Trophoblast cell (in vitro differentiated cells and primary cell): ENCODE results near the gene PCDH1.
A peak's percentile ranks its signal among the peaks of the same experiment; 100 is the strongest.

Experiments used
- DNase-seq, 2 donors: peaks; one replicate each; pipeline ENCODE4 v3.0.0-alpha.2; 2016
- H2AFZ ChIP-seq: 2 replicates; pipeline ENCODE4 v1.6.1; 2013; ENCODE audit warnings: low read length, moderate library complexity, mild to moderate bottlenecking; ENCODE audit not compliant: insufficient read depth, poor library complexity
- H2AK5ac ChIP-seq: 2 replicates; pipeline ENCODE4 v1.6.1; 2013; ENCODE audit warnings: mild to moderate bottlenecking, low read length
- H2BK120ac ChIP-seq: 2 replicates; pipeline ENCODE4 v1.6.1; 2013; ENCODE audit warnings: low read length, mild to moderate bottlenecking, moderate library complexity; ENCODE audit not compliant: insufficient read depth, poor library complexity
- H2BK12ac ChIP-seq: 2 replicates; pipeline ENCODE4 v1.6.1; 2013; ENCODE audit warnings: mild to moderate bottlenecking, low read length, moderate library complexity
- H2BK5ac ChIP-seq: 2 replicates; pipeline ENCODE4 v1.6.1; 2013; ENCODE audit warnings: low read length, low read depth, moderate library complexity, mild to moderate bottlenecking; ENCODE audit not compliant: poor library complexity
- H3K14ac ChIP-seq: 2 replicates; pipeline ENCODE4 v1.6.1; 2013; ENCODE audit warnings: mild to moderate bottlenecking, low read length
- H3K18ac ChIP-seq: 2 replicates; pipeline ENCODE4 v1.6.1; 2013; ENCODE audit warnings: mild to moderate bottlenecking, low read length
- H3K23ac ChIP-seq: 2 replicates; pipeline ENCODE4 v1.6.1; 2013; ENCODE audit warnings: low read length
- H3K27ac ChIP-seq: 2 replicates; pipeline ENCODE4 v1.5.1; 2013; ENCODE audit warnings: low read depth, mild to moderate bottlenecking, inconsistent platforms, low read length, moderate library complexity
- H3K27me3 ChIP-seq: 2 replicates; pipeline ENCODE4 v1.6.1; 2013; ENCODE audit warnings: inconsistent platforms, mild to moderate bottlenecking, low read length, moderate library complexity; ENCODE audit not compliant: insufficient read depth
- H3K36me3 ChIP-seq, 2 experiments: 1 replicate in 1 of 2; 2 replicates in 1 of 2; pipeline ENCODE4 v1.6.1; 2013; ENCODE audit warnings: low read length in 2 of 2, mild to moderate bottlenecking in 2 of 2, moderate library complexity in 1 of 2; ENCODE audit not compliant: insufficient read depth in 2 of 2, control insufficient read depth in 1 of 2
- H3K4ac ChIP-seq: 2 replicates; pipeline ENCODE4 v1.6.1; 2013; ENCODE audit warnings: low read depth, mild to moderate bottlenecking, low read length, moderate library complexity
- H3K4me1 ChIP-seq, 2 experiments: 1 replicate in 1 of 2; 2 replicates in 1 of 2; pipeline ENCODE4 v1.6.1; 2013; ENCODE audit warnings: low read length in 2 of 2, mild to moderate bottlenecking in 2 of 2, moderate library complexity in 1 of 2; ENCODE audit not compliant: insufficient read depth in 2 of 2, control insufficient read depth in 1 of 2
- H3K4me2 ChIP-seq: 2 replicates; pipeline ENCODE4 v1.6.1; 2013; ENCODE audit warnings: inconsistent platforms, mild to moderate bottlenecking, low read length, moderate library complexity
- H3K4me3 ChIP-seq: 2 replicates; pipeline ENCODE4 v1.5.1; 2013; ENCODE audit warnings: mild to moderate bottlenecking, low read depth, low read length, inconsistent platforms
- H3K79me1 ChIP-seq: one replicate; pipeline ENCODE4 v1.6.1; 2013; ENCODE audit warnings: low read length
- H3K79me2 ChIP-seq: 2 replicates; pipeline ENCODE4 v1.6.1; 2013; ENCODE audit warnings: low read length, mild to moderate bottlenecking; ENCODE audit not compliant: control insufficient read depth, insufficient read depth, poor library complexity
- H3K9ac ChIP-seq: 2 replicates; pipeline ENCODE4 v1.6.1; 2013; ENCODE audit warnings: mild to moderate bottlenecking, low read length
- H3K9me3 ChIP-seq: 2 replicates; pipeline ENCODE4 v1.6.1; 2013; ENCODE audit warnings: low read depth, mild to moderate bottlenecking, control low read depth, inconsistent platforms, low read length; ENCODE audit not compliant: insufficient read depth
- H4K12ac ChIP-seq: 2 replicates; pipeline ENCODE4 v1.6.1; 2013; ENCODE audit warnings: low read depth, mild to moderate bottlenecking, low read length, moderate library complexity
- H4K8ac ChIP-seq: 2 replicates; pipeline ENCODE4 v1.6.1; 2013; ENCODE audit warnings: low read depth, mild to moderate bottlenecking, low read length, moderate library complexity
- H4K91ac ChIP-seq: one replicate; pipeline ENCODE4 v1.6.1; 2013; ENCODE audit warnings: low read depth, mild to moderate bottlenecking, low read length, moderate library complexity
- WGBS: extraction: QIAGEN DNeasy Blood & Tissue Kit; methylation state at CpG from one replicate; pipeline ENCODE4 v1.1.7; 2013; ENCODE audit warnings: missing lambda C conversion rate; ENCODE audit not compliant: insufficient read length, insufficient coverage; ENCODE audit errors: extremely low coverage; 5-methylcytosine and 5-hydroxymethylcytosine counted together

The PCDH1 gene

GRCh38 chr5:141868541-141868940 is 9.7 kb downstream of the PCDH1 start:
- H3K4ac ChIP-seq, result no peak overlapping the region
- H3K23ac ChIP-seq, result no peak overlapping the region
- H4K8ac ChIP-seq, result no peak overlapping the region
- H3K79me2 ChIP-seq, result no peaks in the 10 kb centered on the region
- H2AK5ac ChIP-seq, result no peak overlapping the region
- H3K27me3 ChIP-seq, result no peaks in the 10 kb centered on the region
- H3K4me3 ChIP-seq, result no peak overlapping the region
- H2BK12ac ChIP-seq, result no peak overlapping the region
- no peak for DNase-seq
- no CpG with 5 or more reads among the region's 16 CpGs for WGBS
- peaks cover 13 to 16% of the 10 kb centered on the region in 2 experiments for H3K4me1 ChIP-seq
- H2BK120ac ChIP-seq, result no peak overlapping the region
- H3K9ac ChIP-seq, result no peak overlapping the region
- H3K9me3 ChIP-seq, result no peaks in the 10 kb centered on the region
- H3K18ac ChIP-seq, result no peak overlapping the region
- H3K36me3 ChIP-seq, result no peaks in the 10 kb centered on the region
- H3K4me2 ChIP-seq, result no peak overlapping the region
- H4K91ac ChIP-seq, result no peak overlapping the region
- H3K14ac ChIP-seq, result no peak overlapping the region
- no peak overlapping the region for H2BK5ac ChIP-seq
- H3K27ac ChIP-seq, result no peak overlapping the region
- no peak overlapping the region for H2AFZ ChIP-seq
- H3K79me1 ChIP-seq, result no peaks in the 10 kb centered on the region
- H4K12ac ChIP-seq, result no peak overlapping the region

- no peaks in the 10 kb centered on the region for H3K27me3 ChIP-seq
- no peak for DNase-seq
- no peak overlapping the region for H3K4me3 ChIP-seq
- H3K4me1 ChIP-seq, result peaks cover 11 to 14% of the 10 kb centered on the region in 2 experiments
- no peak overlapping the region for H2BK5ac ChIP-seq
- no peaks in the 10 kb centered on the region for H3K79me2 ChIP-seq
- no peak overlapping the region for H4K8ac ChIP-seq
- no peak overlapping the region for H2BK120ac ChIP-seq
- H3K4me2 ChIP-seq, result no peak overlapping the region
- no peaks in the 10 kb centered on the region for H3K9me3 ChIP-seq
- no peak overlapping the region for H3K23ac ChIP-seq
- no peaks in the 10 kb centered on the region for H3K79me1 ChIP-seq
- no peak overlapping the region for H2AK5ac ChIP-seq
- H2BK12ac ChIP-seq, result no peak overlapping the region
- no peak overlapping the region for H3K27ac ChIP-seq
- no peak overlapping the region for H3K14ac ChIP-seq
- H2AFZ ChIP-seq, result no peak overlapping the region
- no peak overlapping the region for H3K9ac ChIP-seq
- H4K91ac ChIP-seq, result no peak overlapping the region
- H4K12ac ChIP-seq, result no peak overlapping the region
- no peaks in the 10 kb centered on the region for H3K36me3 ChIP-seq
- WGBS, result no CpG with 5 or more reads among the region's 4 CpGs
- no peak overlapping the region for H3K4ac ChIP-seq
- H3K18ac ChIP-seq, result no peak overlapping the region
These were observed 10.6 kb downstream of the PCDH1 start for GRCh38 chr5:141867651-141868050.

DNA sequence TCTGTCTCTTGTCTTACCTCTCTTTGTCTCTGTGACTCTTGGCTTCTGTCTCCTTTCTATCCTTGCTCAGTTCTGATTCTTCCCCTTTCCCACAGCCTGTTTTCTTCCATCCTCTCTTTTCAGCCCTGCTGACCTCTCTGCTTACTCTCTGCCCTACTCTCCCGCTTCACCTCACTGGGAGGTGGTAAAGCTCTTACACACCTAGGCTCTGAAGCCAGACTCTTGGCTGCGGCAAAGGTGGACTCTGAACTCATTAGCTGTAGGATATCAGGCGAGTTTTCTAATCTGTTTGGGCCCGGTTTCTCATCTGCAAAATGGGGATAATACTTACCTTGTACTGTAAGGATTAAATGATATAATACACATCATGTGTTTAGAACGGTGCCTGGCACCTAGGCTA is 11.1 kb downstream of the PCDH1 start:
- Histone ChIP-seq H3K23ac (no peak overlapping the region), H3K79me2 (no peaks in the 10 kb centered on the region), H4K91ac (no peak overlapping the region), H3K4me1 (peaks cover 8 to 11% of the 10 kb centered on the region in 2 experiments), H3K14ac (no peak overlapping the region), H3K79me1 (no peaks in the 10 kb centered on the region), H3K27ac (no peak overlapping the region), H2BK5ac (no peak overlapping the region), H3K9ac (no peak overlapping the region), H4K12ac (no peak overlapping the region), H3K9me3 (no peaks in the 10 kb centered on the region), H3K27me3 (no peaks in the 10 kb centered on the region), H2AFZ (no peak overlapping the region), H3K4me3 (no peak overlapping the region), H3K18ac (no peak overlapping the region), H2AK5ac (no peak overlapping the region), H2BK12ac (no peak overlapping the region), H3K36me3 (no peaks in the 10 kb centered on the region), H3K4me2 (no peak overlapping the region), H2BK120ac (no peak overlapping the region), H3K4ac (no peak overlapping the region), H4K8ac (no peak overlapping the region)
- no peak for DNase-seq
- WGBS, result no CpG with 5 or more reads among the region's 5 CpGs

- no peak overlapping the region for H4K91ac ChIP-seq
- peaks cover 8 to 11% of the 10 kb centered on the region in 2 experiments for H3K4me1 ChIP-seq
- no peak overlapping the region for H3K18ac ChIP-seq
- no peak overlapping the region for H2BK120ac ChIP-seq
- no peaks in the 10 kb centered on the region for H3K79me2 ChIP-seq
- no peak overlapping the region for H3K9ac ChIP-seq
- no CpG with 5 or more reads among the region's 13 CpGs for WGBS
- no peak overlapping the region for H3K4me3 ChIP-seq
- H3K4ac ChIP-seq, result no peak overlapping the region
- no peak overlapping the region for H2BK5ac ChIP-seq
- H4K12ac ChIP-seq, result no peak overlapping the region
- no peak overlapping the region for H3K23ac ChIP-seq
- H3K4me2 ChIP-seq, result no peak overlapping the region
- no peak overlapping the region for H2AFZ ChIP-seq
- peak; percentile 41 to 58 for DNase-seq
- H3K14ac ChIP-seq, result no peak overlapping the region
- no peaks in the 10 kb centered on the region for H3K36me3 ChIP-seq
- H3K27ac ChIP-seq, result no peak overlapping the region
- H3K79me1 ChIP-seq, result no peaks in the 10 kb centered on the region
- H2BK12ac ChIP-seq, result no peak overlapping the region
- no peak overlapping the region for H4K8ac ChIP-seq
- no peaks in the 10 kb centered on the region for H3K9me3 ChIP-seq
- no peak overlapping the region for H2AK5ac ChIP-seq
- H3K27me3 ChIP-seq, result no peaks in the 10 kb centered on the region
These were observed 12.1 kb downstream of the PCDH1 start for GRCh38 chr5:141866096-141866495.
